GM10248 (cell line): Measurements from ENCODE around the gene C11orf98.
"Not testable (repeated sequence)": the region's sequence is repeated elsewhere in the genome, so short reads cannot be mapped to it uniquely, and the experiment has no call there.

Experiments used
- CTCF ChIA-PET: fragments of 300-600 bp; sonication (Branson Sonifier 250); formaldehyde crosslinking; extraction: SDS; loops from one replicate; lab custom pipeline; 2021; ENCODE audit warnings: antibody characterized with exemption; lab: Yijun Ruan, JAX
- POLR2A ChIA-PET: fragments of 350-650 bp; sonication (Branson Sonifier 250); formaldehyde crosslinking; extraction: SDS; loops from one replicate; lab custom pipeline; 2020; ENCODE audit warnings: antibody characterized with exemption; lab: Yijun Ruan, JAX
- DNase-seq: peaks from one replicate; pipeline ENCODE4 v3.0.0; 2012; ENCODE audit errors: extremely low spot score
- TF ChIP-seq, protein P1 (sequence below): IDR thresholded peaks from 2 replicates; pipeline ENCODE4 v1.5.1; 2012; ENCODE audit warnings: mild to moderate bottlenecking, low read depth; ENCODE audit errors: extremely low read depth, missing control alignments, control extremely low read depth

C11orf98 gene

DNA sequence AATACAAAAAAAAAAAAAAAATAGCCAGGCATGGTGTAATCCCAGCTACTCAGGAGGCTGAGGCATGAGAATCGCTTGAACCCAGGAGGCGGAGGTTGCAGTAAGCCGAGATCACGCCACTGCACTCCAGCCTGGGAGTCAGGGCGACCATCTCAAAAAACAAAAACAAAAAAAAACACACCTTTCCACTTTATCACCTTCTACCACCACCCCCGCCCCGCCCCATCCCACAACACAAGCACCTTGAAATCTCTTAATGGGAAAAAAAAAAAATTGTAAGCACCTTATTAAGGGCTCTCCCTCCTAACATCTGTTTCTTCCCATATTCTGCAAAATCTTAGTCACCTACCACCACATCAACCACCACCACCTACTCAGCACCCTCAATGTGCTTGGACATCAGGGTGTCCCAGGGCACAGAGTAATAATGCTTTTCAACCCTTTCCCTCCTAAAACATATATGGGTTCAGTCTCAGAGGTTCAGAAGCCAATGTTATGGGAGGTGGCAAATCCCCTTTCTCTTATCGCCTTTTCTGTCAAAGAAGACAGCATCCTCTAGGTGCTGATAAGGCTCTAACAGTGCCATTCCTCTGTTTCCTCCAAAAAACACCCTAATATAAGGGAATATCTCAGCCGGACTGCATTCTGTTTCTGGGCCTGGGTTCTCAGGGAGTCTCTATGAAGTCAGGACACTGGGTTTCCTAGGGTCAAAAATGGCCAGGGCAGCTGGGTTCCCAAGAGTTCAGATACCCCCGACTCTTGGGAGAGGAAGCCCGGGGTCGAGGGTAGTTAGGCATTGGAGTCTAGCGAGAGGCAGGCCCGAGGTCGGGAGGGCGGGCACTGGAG is 12.6 kb downstream of the C11orf98 start:
- no peak for DNase-seq
- POLR2A ChIA-PET = interaction anchor here (0.9 to 1.4 kb wide), 4 partner anchors 13 to 61 kb away, joined by 5 to 38 read pairs (median 6); partner anchors contain the start of genes B3GAT3, C11orf98, CSKMT and TUT1
- CTCF ChIA-PET = interaction anchor here (0.6 to 1.1 kb wide), 5 partner anchors 11 to 74 kb away, joined by 3 read pairs; no protein-coding TSS in a partner anchor
- TF ChIP-seq, protein P1, sequence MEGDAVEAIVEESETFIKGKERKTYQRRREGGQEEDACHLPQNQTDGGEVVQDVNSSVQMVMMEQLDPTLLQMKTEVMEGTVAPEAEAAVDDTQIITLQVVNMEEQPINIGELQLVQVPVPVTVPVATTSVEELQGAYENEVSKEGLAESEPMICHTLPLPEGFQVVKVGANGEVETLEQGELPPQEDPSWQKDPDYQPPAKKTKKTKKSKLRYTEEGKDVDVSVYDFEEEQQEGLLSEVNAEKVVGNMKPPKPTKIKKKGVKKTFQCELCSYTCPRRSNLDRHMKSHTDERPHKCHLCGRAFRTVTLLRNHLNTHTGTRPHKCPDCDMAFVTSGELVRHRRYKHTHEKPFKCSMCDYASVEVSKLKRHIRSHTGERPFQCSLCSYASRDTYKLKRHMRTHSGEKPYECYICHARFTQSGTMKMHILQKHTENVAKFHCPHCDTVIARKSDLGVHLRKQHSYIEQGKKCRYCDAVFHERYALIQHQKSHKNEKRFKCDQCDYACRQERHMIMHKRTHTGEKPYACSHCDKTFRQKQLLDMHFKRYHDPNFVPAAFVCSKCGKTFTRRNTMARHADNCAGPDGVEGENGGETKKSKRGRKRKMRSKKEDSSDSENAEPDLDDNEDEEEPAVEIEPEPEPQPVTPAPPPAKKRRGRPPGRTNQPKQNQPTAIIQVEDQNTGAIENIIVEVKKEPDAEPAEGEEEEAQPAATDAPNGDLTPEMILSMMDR = no peak

GRCh38 chr11:62650283-62650682 is 14.7 kb downstream of the C11orf98 start:
- ChIA-PET POLR2A (interaction anchor here (0.7 to 4.2 kb wide), 2 partner anchors 15 to 55 kb away, joined by 3 to 37 read pairs; partner anchors contain the start of genes C11orf98 and CSKMT), CTCF (interaction anchor here (1.1 to 1.6 kb wide), 4 partner anchors 13 to 59 kb away, joined by 4 to 5 read pairs (median 4); partner anchors contain the start of genes B3GAT3 and TUT1)
- not testable (repeated sequence) for DNase-seq

- ChIA-PET POLR2A (interaction anchor here (1.0 to 4.2 kb wide), 2 partner anchors 16 to 191 kb away, joined by 4 to 37 read pairs; partner anchors contain the start of genes C11orf98 and CSKMT), CTCF (interaction anchor here (1.1 to 1.3 kb wide), 2 partner anchors 38 to 58 kb away, joined by 4 to 5 read pairs; partner anchors contain the start of gene TUT1)
- TF ChIP-seq, protein P1 = no peak
- no peak for DNase-seq
Observed at GRCh38 chr11:62649486-62649885, 15.5 kb downstream of the C11orf98 start.

GRCh38 chr11:62648967-62649364 is 16.0 kb downstream of the C11orf98 start:
- no peak for DNase-seq
- CTCF ChIA-PET = no interaction called here
- POLR2A ChIA-PET = interaction anchor here (1.0 to 4.2 kb wide), 4 partner anchors 16 to 192 kb away, joined by 3 to 37 read pairs (median 5); partner anchors contain the start of genes C11orf98, CSKMT, EEF1G and LBHD1
- TF ChIP-seq, protein P1 = no peak

DNA sequence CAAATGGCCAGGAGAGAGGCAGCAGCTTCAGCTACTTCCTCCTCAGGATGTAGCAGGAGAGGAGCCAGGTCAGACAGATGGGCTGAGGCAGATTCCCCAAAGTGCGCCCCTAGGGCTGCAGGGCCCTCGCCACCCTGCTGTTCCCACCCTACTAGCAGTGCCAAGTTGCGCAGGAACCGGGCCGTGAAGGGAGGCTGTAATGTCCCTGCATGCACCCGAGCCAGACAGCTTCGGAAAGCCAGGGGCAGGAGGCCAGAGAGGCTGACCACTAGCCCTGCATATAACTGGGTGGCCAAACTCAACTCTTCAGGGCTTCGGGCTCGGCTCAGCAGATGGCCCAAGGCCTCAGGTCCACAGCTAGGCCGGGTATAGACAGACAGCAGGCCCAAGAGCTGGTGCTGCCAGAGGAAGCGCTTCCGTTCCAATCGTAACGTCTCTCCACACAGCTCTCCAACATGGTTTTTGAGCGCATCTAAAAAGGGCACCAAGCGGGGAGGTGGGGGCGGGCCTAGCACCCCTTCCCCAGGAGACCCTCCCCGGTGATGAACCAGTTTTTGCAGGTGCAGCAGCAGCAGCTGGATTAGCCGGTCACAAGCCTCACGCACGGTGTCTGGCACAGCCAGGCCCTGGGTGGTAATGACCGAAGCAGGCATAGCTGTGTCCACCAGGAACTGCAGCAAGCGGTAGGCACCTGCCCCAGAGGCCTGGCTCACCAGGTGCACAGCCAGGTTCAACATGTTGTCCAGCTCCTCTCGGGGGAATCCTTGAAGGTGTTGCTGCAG is 16.6 kb downstream of the C11orf98 start:
- DNase-seq = no peak
- TF ChIP-seq, protein P1 = no peak
- CTCF ChIA-PET = interaction anchor here (1.4 kb wide), 1 partner anchor 45 kb away, joined by 3 read pairs; no protein-coding TSS in a partner anchor
- POLR2A ChIA-PET = interaction anchor here (1.0 to 4.2 kb wide), 5 partner anchors 17 to 192 kb away, joined by 3 to 37 read pairs (median 4); partner anchors contain the start of genes C11orf98, CSKMT, EEF1G and LBHD1

DNA sequence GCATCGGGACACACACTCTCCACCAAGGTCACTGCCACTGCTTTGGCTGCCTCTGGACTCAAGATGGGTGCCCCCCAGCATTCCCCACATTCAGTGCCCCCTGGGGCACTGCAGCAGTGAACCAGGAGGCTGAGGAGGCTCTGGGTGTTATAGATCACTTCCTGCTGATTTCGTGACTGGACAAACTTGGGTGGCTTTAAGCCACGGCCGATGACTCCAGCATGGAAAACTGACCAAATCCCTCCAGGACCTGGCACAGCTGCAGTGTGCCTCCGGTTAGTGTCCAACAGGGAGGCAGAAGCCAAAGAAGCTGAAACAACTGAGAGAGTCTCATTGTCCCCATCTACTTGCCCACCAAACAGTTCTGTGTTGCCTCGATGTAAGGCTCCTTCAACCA is 17.4 kb downstream of the C11orf98 start:
- TF ChIP-seq, protein P1 = no peak
- DNase-seq = no peak
- POLR2A ChIA-PET = interaction anchor here (1.0 to 4.2 kb wide), 3 partner anchors 18 to 46 kb away, joined by 3 to 37 read pairs (median 6); partner anchors contain the start of genes C11orf98, CSKMT, LBHD1 and MTA2
- CTCF ChIA-PET = interaction anchor here (1.1 to 1.4 kb wide), 2 partner anchors 26 to 46 kb away, joined by 3 to 4 read pairs; partner anchors contain the start of gene B3GAT3
